K562 (cell line): ENCODE results near the gene WT1. TPM values are rescaled to one million over a fixed set of nuclear protein-coding genes. Genes with fewer than 3 reads are reported as not detected.

ENCODE experiments used
- ARID1B ChIP-seq: fragments of 450-650 bp; IDR thresholded peaks from 2 replicates; pipeline ENCODE4 v1.6.1; 2016; ENCODE audit warnings: antibody characterized with exemption, mild to moderate bottlenecking, inconsistent platforms
- ASH1L ChIP-seq: fragments of 450-650 bp; IDR thresholded peaks from 2 replicates; pipeline ENCODE4 v1.6.1; 2018; ENCODE audit warnings: borderline replicate concordance, mild to moderate bottlenecking, low read depth; ENCODE audit not compliant: partially characterized antibody
- MCM7 ChIP-seq, 2 experiments: fragments of 450-650 bp; IDR thresholded peaks; 2 replicates each; pipeline ENCODE4 v1.6.1; 2016 to 2018
- MECOM ChIP-seq: fragments of 250-450 bp; sonication (Bioruptor Pico); IDR thresholded peaks from 2 replicates; pipeline ENCODE4 v1.8.0; 2022; ENCODE audit warnings: inconsistent platforms
- PCBP2 ChIP-seq: fragments of 200-400 bp; formaldehyde crosslinking; IDR thresholded peaks from 2 replicates; pipeline ENCODE4 v1.6.1; 2018; ENCODE audit warnings: low read length, low read depth, mild to moderate bottlenecking, moderate library complexity; ENCODE audit not compliant: poor library complexity, severe bottlenecking
- RBM14 ChIP-seq: fragments of 200-400 bp; formaldehyde crosslinking; IDR thresholded peaks from 2 replicates; pipeline ENCODE4 v1.6.1; 2018; ENCODE audit warnings: low read depth, mild to moderate bottlenecking, low read length, moderate library complexity, borderline replicate concordance; ENCODE audit not compliant: insufficient read depth
- RCOR1 ChIP-seq, 2 experiments: IDR thresholded peaks; 2 replicates each; pipeline ENCODE4 v1.6.1; 2012; ENCODE audit warnings: low read depth in 2 of 2, low read length in 2 of 2, borderline replicate concordance in 1 of 2, improper control_type of control experiment in 1 of 2
- ZKSCAN3 ChIP-seq: fragments of 250-450 bp; sonication (Bioruptor Pico); IDR thresholded peaks from 2 replicates; pipeline ENCODE4 v1.4.0; 2020
- ZNF431 ChIP-seq: sonication (generic); formaldehyde crosslinking; IDR thresholded peaks from 2 replicates; pipeline ENCODE4 v1.8.0; 2022; ENCODE audit warnings: mild to moderate bottlenecking, missing genetic modification reagents
- ZNF717 ChIP-seq: fragments of 250-450 bp; sonication (Bioruptor Pico); IDR thresholded peaks from 2 replicates; pipeline ENCODE4 v1.5.0; 2021
- polyA plus RNA-seq, 8 experiments: library from polyadenylated mRNA; depleted of rRNA in 4 of 8; stranded (reverse) in 5 of 8; unstranded in 3 of 8; fragments of >200 nt; fragmentation: Nextera tagmentation in 2 of 8; fragmentation: Illumina TruSeq in 1 of 8; extraction: Ambion mirVana in 2 of 8; extraction: Trizol in 1 of 8; gene quantifications; 2 replicates each; pipeline versions ENCODE4 v1.2.1 to v1.2.3, GENCODE V29; 2011 to 2014; ENCODE audit warnings: inconsistent platforms in 1 of 8, missing spikeins in 1 of 8
- total RNA-seq, 7 experiments: library from RNA; depleted of rRNA in 6 of 7; stranded (reverse); fragments of >200 nt in 6 of 7; fragmentation: Illumina TruSeq in 2 of 7; extraction: Trizol in 2 of 7; gene quantifications; 2 replicates each; pipeline versions ENCODE4 v1.2.1 to v1.2.3, GENCODE V29; 2011 to 2021; ENCODE audit warnings: low replicate concordance in 1 of 7
- TF ChIP-seq, protein P1 (sequence below): fragments of 450-650 bp; IDR thresholded peaks from 2 replicates; pipeline ENCODE4 v1.6.1; 2016; ENCODE audit warnings: antibody characterized with exemption
- TF ChIP-seq, protein P2 (sequence below): sonication (generic); formaldehyde crosslinking; IDR thresholded peaks from 2 replicates; pipeline ENCODE4 v1.9.0; 2022; ENCODE audit warnings: mild to moderate bottlenecking, missing genetic modification reagents
- TF ChIP-seq, protein P3 (sequence below): fragments of 200-800 bp; sonication (Bioruptor generic); IDR thresholded peaks from 2 replicates; pipeline ENCODE4 v1.6.1; 2017; ENCODE audit warnings: missing genetic modification characterization, missing compliant biosample characterization
- TF ChIP-seq, protein P4 (sequence below), 2 experiments: fragments of 450-650 bp in 1 of 2; sonication (generic) in 1 of 2; formaldehyde crosslinking in 1 of 2; IDR thresholded peaks; 2 replicates each; pipeline versions ENCODE4 v1.7.1 to v1.9.0; 2016 to 2022; ENCODE audit warnings: inconsistent platforms in 1 of 2, mild to moderate bottlenecking in 1 of 2, missing genetic modification reagents in 1 of 2
- TF ChIP-seq, protein P5 (sequence below): fragments of 450-650 bp; conservative IDR thresholded peaks from 2 replicates; pipeline ENCODE4 v1.6.1; 2016; ENCODE audit warnings: missing genetic modification characterization, low read depth, mild to moderate bottlenecking, missing compliant biosample characterization, moderate library complexity

Gene WT1
- total and polyA plus RNA-seq, 9 of the 15 experiments (the other 6 are each of a cell fraction or from before 2014, with no cell fraction given), result 7.1 to 33.8 (median 19.4) TPM

DNA sequence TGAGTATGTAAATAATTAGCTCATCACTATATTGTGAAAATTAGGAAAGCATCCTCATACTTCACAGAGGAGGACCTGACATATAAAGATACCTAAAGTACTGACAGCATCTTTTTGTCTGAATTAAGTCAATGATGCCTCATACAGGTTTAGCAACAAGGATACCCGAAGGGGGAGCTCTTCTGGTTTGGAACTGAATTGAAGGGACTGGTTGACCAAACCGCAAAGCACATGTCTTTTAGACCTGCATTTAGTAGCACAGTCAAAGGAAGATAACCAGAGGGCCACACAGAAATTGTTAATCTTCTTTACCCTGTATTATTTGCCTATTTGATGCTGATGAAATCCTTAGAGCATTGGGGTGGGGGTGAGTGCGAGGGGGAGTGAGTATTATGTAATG, 12.9 kb upstream of the WT1 start (continued):
- TF ChIP-seq, protein P1, sequence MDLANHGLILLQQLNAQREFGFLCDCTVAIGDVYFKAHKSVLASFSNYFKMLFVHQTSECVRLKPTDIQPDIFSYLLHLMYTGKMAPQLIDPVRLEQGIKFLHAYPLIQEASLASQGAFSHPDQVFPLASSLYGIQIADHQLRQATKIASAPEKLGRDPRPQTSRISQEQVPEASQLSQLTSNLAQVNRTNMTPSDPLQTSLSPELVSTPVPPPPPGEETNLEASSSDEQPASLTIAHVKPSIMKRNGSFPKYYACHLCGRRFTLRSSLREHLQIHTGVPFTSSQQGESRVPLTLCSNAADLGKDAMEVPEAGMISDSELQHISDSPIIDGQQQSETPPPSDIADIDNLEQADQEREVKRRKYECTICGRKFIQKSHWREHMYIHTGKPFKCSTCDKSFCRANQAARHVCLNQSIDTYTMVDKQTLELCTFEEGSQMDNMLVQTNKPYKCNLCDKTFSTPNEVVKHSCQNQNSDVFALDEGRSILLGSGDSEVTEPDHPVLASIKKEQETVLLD, result no peak
- TF ChIP-seq ZNF717 (no peak), MCM7 (IDR thresholded peaks at IDR 0.05) (no peak), ARID1B (peak; percentile 47), MECOM (CRISPR knock-in tag) (no peak), ASH1L (no peak), ZNF431 (no peak), RBM14 (no peak), ZKSCAN3 (CRISPR knock-in tag) (no peak), PCBP2 (no peak), RCOR1 (IDR thresholded peaks at IDR 0.05; ENCODE audit: borderline replicate concordance in 1 of 2, low read depth in 2 of 2, low read length in 2 of 2) (peak in 1 of 2 experiments; percentile 69; a peak in 1 of 4 replicates)
- TF ChIP-seq, protein P2, sequence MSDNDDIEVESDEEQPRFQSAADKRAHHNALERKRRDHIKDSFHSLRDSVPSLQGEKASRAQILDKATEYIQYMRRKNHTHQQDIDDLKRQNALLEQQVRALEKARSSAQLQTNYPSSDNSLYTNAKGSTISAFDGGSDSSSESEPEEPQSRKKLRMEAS (CRISPR knock-in tag), result peak; percentile 37; the same call in 1 of the 2 replicates
- TF ChIP-seq, protein P3, sequence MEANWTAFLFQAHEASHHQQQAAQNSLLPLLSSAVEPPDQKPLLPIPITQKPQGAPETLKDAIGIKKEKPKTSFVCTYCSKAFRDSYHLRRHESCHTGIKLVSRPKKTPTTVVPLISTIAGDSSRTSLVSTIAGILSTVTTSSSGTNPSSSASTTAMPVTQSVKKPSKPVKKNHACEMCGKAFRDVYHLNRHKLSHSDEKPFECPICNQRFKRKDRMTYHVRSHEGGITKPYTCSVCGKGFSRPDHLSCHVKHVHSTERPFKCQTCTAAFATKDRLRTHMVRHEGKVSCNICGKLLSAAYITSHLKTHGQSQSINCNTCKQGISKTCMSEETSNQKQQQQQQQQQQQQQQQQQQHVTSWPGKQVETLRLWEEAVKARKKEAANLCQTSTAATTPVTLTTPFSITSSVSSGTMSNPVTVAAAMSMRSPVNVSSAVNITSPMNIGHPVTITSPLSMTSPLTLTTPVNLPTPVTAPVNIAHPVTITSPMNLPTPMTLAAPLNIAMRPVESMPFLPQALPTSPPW (CRISPR knock-in tag), result no peak; the same call in 1 of the 2 replicates
- TF ChIP-seq, protein P4, sequence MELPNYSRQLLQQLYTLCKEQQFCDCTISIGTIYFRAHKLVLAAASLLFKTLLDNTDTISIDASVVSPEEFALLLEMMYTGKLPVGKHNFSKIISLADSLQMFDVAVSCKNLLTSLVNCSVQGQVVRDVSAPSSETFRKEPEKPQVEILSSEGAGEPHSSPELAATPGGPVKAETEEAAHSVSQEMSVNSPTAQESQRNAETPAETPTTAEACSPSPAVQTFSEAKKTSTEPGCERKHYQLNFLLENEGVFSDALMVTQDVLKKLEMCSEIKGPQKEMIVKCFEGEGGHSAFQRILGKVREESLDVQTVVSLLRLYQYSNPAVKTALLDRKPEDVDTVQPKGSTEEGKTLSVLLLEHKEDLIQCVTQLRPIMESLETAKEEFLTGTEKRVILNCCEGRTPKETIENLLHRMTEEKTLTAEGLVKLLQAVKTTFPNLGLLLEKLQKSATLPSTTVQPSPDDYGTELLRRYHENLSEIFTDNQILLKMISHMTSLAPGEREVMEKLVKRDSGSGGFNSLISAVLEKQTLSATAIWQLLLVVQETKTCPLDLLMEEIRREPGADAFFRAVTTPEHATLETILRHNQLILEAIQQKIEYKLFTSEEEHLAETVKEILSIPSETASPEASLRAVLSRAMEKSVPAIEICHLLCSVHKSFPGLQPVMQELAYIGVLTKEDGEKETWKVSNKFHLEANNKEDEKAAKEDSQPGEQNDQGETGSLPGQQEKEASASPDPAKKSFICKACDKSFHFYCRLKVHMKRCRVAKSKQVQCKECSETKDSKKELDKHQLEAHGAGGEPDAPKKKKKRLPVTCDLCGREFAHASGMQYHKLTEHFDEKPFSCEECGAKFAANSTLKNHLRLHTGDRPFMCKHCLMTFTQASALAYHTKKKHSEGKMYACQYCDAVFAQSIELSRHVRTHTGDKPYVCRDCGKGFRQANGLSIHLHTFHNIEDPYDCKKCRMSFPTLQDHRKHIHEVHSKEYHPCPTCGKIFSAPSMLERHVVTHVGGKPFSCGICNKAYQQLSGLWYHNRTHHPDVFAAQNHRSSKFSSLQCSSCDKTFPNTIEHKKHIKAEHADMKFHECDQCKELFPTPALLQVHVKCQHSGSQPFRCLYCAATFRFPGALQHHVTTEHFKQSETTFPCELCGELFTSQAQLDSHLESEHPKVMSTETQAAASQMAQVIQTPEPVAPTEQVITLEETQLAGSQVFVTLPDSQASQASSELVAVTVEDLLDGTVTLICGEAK (IDR thresholded peaks at IDR 0.05), result 0 out of 2 replicates have a peak, but pooled peaks have one; percentile 27
- TF ChIP-seq, protein P4 (CRISPR knock-in tag; IDR thresholded peaks at IDR 0.05), result no peak
- TF ChIP-seq, protein P5, sequence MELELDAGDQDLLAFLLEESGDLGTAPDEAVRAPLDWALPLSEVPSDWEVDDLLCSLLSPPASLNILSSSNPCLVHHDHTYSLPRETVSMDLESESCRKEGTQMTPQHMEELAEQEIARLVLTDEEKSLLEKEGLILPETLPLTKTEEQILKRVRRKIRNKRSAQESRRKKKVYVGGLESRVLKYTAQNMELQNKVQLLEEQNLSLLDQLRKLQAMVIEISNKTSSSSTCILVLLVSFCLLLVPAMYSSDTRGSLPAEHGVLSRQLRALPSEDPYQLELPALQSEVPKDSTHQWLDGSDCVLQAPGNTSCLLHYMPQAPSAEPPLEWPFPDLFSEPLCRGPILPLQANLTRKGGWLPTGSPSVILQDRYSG, result no peak
